Tibial nerve (tissue), 4 donors: ENCODE data around the gene TRDN. TPM values are rescaled to one million over a fixed set of nuclear protein-coding genes. Genes with fewer than 3 reads are reported as not detected.

Experiments used
- DNase-seq, 2 donors: peaks; one replicate each; pipeline ENCODE4 v3.0.0-alpha.2; 2019; ENCODE audit warnings: low spot score in 2 of 2
- H3K27ac ChIP-seq, 4 donors: fragments of 200-600 bp; sonication (generic) in 3 of 4; one replicate each; pipeline ENCODE4 v1.5.1; 2017 to 2019; ENCODE audit warnings: mild to moderate bottlenecking in 1 of 4
- H3K27me3 ChIP-seq, 2 donors: fragments of 200-600 bp; sonication (generic) in 1 of 2; one replicate each; pipeline versions ENCODE4 v1.5.1 to v1.6.0; 2017 to 2019
- H3K36me3 ChIP-seq, 3 donors: fragments of 200-600 bp; sonication (generic); one replicate each; pipeline ENCODE4 v1.5.1; 2018 to 2019
- H3K4me1 ChIP-seq, 4 donors: fragments of 200-600 bp; sonication (generic) in 3 of 4; one replicate each; pipeline ENCODE4 v1.5.1; 2017 to 2019
- H3K4me3 ChIP-seq, 4 donors: fragments of 200-600 bp; sonication (generic) in 3 of 4; one replicate each; pipeline ENCODE4 v1.5.1; 2017 to 2019; ENCODE audit warnings: mild to moderate bottlenecking in 1 of 4, moderate library complexity in 1 of 4
- H3K9me3 ChIP-seq, 4 donors: fragments of 200-600 bp; sonication (generic) in 3 of 4; one replicate each; pipeline ENCODE4 v1.5.1; 2017 to 2019
- CTCF ChIP-seq, 5 experiments: fragments of 200-600 bp in 3 of 5; fragments of 450-650 bp in 2 of 5; sonication (generic) in 3 of 5; IDR thresholded peaks; one replicate each; pipeline ENCODE4 v1.5.1; 2016 to 2019; ENCODE audit warnings: antibody characterized with exemption in 5 of 5, mild to moderate bottlenecking in 3 of 5, moderate library complexity in 2 of 5
- EP300 ChIP-seq, 2 donors: sonication (generic); formaldehyde crosslinking; IDR thresholded peaks; one replicate each; pipeline ENCODE4 v1.6.1; 2017; ENCODE audit warnings: antibody characterized with exemption in 2 of 2, mild to moderate bottlenecking in 1 of 2
- POLR2A ChIP-seq, 2 donors: fragments of 450-650 bp; IDR thresholded peaks; one replicate each; pipeline ENCODE4 v1.6.1; 2017; ENCODE audit warnings: antibody characterized with exemption in 2 of 2, mild to moderate bottlenecking in 2 of 2, moderate library complexity in 2 of 2
- WGBS, 2 donors: methylation state at CpG; one replicate each; pipeline ENCODE4 v1.1.5; 2018; 5-methylcytosine and 5-hydroxymethylcytosine counted together
- total RNA-seq, 4 donors: library from RNA; depleted of rRNA; stranded (reverse); fragments of >200 nt; gene quantifications; one replicate each; pipeline ENCODE4 v1.1.0, GENCODE V29; 2016

TRDN gene
- total RNA-seq, 4 donors from 2014 or later: 0.30 to 0.59 TPM; not detected in 2

GRCh38 chr6:123193298-123193697, 443.5 kb downstream of the TRDN start:
- no peak overlapping the region for H3K4me3 ChIP-seq
- no peaks in the 10 kb centered on the region for H3K9me3 ChIP-seq
- H3K27me3 ChIP-seq: no peaks in the 10 kb centered on the region
- DNase-seq: no peak
- no peaks in the 10 kb centered on the region for H3K4me1 ChIP-seq
- H3K27ac ChIP-seq: no peak overlapping the region
- H3K36me3 ChIP-seq: no peaks in the 10 kb centered on the region
- TF ChIP-seq CTCF (IDR thresholded peaks at IDR 0.05) (no peak), POLR2A (IDR thresholded peaks at IDR 0.05) (no peak), EP300 (IDR thresholded peaks at IDR 0.05) (no peak)

- DNase-seq: no peak
- no peaks in the 10 kb centered on the region for H3K4me1 ChIP-seq
- no peaks in the 10 kb centered on the region for H3K27me3 ChIP-seq
- TF ChIP-seq EP300 (IDR thresholded peaks at IDR 0.05): no peak
- WGBS, 2 donors: 64 to 90% methylated on average over 1 of the region's 1 CpG
- no peak overlapping the region for H3K4me3 ChIP-seq
- no peak overlapping the region for H3K27ac ChIP-seq
- H3K9me3 ChIP-seq: peaks cover 0 to 16% (median 0%) of the 10 kb centered on the region in 4 donors
- H3K36me3 ChIP-seq: no peaks in the 10 kb centered on the region
These were observed 446.9 kb downstream of the TRDN start for GRCh38 chr6:123189816-123190215.

DNA sequence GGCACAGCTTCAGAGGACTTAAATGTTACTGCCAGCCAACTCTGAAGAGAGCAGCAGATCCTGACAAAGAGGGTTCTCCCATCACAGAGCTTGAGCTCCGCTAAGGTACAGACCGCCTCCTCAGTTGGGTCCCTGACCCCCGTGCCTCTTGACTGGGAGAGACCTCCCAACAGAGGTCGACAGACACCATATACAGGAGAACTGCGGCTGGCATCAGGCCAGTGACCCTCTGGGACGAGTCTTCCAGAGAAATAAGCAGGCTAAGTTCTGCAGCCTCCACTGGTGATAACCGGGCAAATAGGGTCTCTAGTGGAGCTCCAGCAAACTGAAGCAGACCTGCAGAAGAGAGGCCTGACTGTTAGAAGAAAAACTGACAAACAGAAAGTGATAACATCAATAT, 453.8 kb downstream of the TRDN start:
- Histone ChIP-seq H3K36me3 (no peaks in the 10 kb centered on the region), H3K4me3 (no peak overlapping the region), H3K27me3 (no peaks in the 10 kb centered on the region), H3K4me1 (no peaks in the 10 kb centered on the region), H3K9me3 (peaks cover 0 to 26% (median 0%) of the 10 kb centered on the region in 4 donors), H3K27ac (no peak overlapping the region)
- TF ChIP-seq CTCF (IDR thresholded peaks at IDR 0.05) (no peak), EP300 (IDR thresholded peaks at IDR 0.05) (no peak), POLR2A (IDR thresholded peaks at IDR 0.05) (no peak)
- DNase-seq: no peak
- WGBS, 2 donors: 84% methylated on average over 6 of the region's 7 CpGs

DNA sequence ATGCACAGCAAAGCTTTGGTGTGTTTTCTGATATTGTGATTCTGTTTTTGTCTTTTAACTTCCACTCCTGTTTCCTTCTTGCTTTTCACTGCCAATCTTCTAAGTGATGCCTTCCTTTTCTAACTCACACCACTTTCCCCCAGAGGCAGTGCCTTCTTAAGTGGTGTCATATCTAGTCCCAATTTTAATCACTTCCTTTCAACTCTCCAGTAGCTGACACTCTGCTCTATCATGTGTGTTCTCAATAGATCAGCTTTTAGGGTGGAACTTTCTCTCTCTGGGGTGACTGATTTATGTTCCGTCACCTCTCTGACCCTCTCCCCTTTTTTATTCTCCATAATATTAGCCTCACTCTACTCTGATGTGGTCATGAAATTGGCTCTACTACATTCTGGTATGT, 460.0 kb downstream of the TRDN start:
- no peak overlapping the region for H3K27ac ChIP-seq
- H3K27me3 ChIP-seq: no peaks in the 10 kb centered on the region
- H3K9me3 ChIP-seq: no peaks in the 10 kb centered on the region
- no peak for TF ChIP-seq POLR2A (IDR thresholded peaks at IDR 0.05)
- TF ChIP-seq CTCF (IDR thresholded peaks at IDR 0.05): no peak
- TF ChIP-seq EP300 (IDR thresholded peaks at IDR 0.05): no peak
- DNase-seq: no peak
- no peaks in the 10 kb centered on the region for H3K4me1 ChIP-seq
- H3K4me3 ChIP-seq: no peak overlapping the region
- WGBS, 2 donors: 38 to 93% methylated on average over 1 of the region's 1 CpG
- no peaks in the 10 kb centered on the region for H3K36me3 ChIP-seq

DNA sequence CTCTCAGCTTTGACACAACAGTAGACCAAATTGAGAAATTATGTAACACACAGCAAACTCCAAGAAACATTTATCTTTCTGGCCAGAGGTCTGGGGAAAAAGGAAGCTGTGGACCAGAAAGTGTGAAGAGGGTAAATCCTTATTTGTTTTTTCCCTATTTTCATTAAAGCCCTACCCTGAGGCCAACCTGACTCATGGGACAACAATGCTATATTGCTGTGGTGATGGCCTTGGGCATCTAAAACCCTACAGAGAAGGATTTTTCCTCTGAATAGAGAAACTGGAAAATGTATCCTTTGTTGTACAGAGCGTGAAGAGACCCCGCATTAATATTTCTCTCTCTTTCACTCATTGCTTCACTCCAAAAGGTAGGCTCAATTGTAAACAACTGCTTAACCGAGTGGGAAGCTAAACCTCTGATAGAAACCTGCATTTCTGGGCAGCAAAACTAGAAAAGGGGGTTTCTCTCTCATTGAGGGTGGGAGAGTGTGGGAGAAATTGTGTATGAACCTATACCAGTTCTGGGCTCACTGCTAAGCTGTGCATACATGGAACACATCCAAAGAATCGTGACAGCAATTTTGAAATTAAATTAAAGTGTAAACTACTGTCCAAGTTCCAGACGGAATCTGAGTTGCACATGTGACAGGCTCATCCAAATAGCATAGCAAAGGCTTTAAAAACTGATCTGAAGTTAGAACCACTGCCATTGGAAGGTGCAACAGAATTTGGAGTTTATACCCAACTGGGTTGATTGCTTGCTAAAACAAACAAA, 465.2 kb downstream of the TRDN start:
- no peak for TF ChIP-seq POLR2A (IDR thresholded peaks at IDR 0.05)
- no peak for TF ChIP-seq EP300 (IDR thresholded peaks at IDR 0.05)
- no peak for TF ChIP-seq CTCF (IDR thresholded peaks at IDR 0.05)
- Histone ChIP-seq H3K4me3 (no peak overlapping the region), H3K4me1 (no peaks in the 10 kb centered on the region), H3K27ac (no peak overlapping the region), H3K27me3 (no peaks in the 10 kb centered on the region), H3K36me3 (no peaks in the 10 kb centered on the region), H3K9me3 (no peaks in the 10 kb centered on the region)
- DNase-seq: no peak
- WGBS, 2 donors: 59 to 67% methylated on average over 5 of the region's 5 CpGs

DNA sequence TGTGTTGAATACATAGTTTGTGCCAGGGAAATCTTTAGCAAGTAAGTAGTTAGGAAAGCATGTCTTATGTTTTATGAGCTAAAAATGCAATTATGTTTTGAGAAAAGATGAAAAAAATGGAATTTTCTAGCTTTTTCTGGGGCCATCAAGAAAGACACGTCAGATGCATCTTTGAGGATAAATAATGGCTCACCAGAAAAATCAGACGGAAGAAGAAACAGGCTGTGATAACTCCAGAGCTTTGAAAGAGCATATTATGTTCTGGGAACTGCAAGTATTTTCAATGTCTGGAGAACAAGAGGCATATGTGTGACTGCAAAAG, 467.0 kb downstream of the TRDN start:
- 43 to 45% methylated on average over 2 of the region's 2 CpGs for WGBS, 2 donors
- TF ChIP-seq CTCF (IDR thresholded peaks at IDR 0.05): no peak
- no peak for TF ChIP-seq POLR2A (IDR thresholded peaks at IDR 0.05)
- TF ChIP-seq EP300 (IDR thresholded peaks at IDR 0.05): no peak
- H3K27ac ChIP-seq: no peak overlapping the region

More for the DNA sequence above, 467.0 kb downstream of the TRDN start:
- H3K4me1 ChIP-seq: no peaks in the 10 kb centered on the region
- H3K4me3 ChIP-seq: no peak overlapping the region
- H3K27me3 ChIP-seq: no peaks in the 10 kb centered on the region
- no peaks in the 10 kb centered on the region for H3K9me3 ChIP-seq
- no peaks in the 10 kb centered on the region for H3K36me3 ChIP-seq
- no peak for DNase-seq
